ENCODE results near the gene PLA2G4E.

The PLA2G4E gene

GRCh38 chr15:41999290-42000285 lies 21.3 kb downstream of the PLA2G4E start:
- Histone ChIP-seq H3K4me3 (ENCODE audit: low read depth, low read length) (no peak overlapping the region), H3K27me3 (no peaks in the 10 kb centered on the region), H3K4me1 (no peaks in the 10 kb centered on the region), H3K9me3 (no peaks in the 10 kb centered on the region), H3K36me3 (no peaks in the 10 kb centered on the region)
- TF ChIP-seq, protein P1, sequence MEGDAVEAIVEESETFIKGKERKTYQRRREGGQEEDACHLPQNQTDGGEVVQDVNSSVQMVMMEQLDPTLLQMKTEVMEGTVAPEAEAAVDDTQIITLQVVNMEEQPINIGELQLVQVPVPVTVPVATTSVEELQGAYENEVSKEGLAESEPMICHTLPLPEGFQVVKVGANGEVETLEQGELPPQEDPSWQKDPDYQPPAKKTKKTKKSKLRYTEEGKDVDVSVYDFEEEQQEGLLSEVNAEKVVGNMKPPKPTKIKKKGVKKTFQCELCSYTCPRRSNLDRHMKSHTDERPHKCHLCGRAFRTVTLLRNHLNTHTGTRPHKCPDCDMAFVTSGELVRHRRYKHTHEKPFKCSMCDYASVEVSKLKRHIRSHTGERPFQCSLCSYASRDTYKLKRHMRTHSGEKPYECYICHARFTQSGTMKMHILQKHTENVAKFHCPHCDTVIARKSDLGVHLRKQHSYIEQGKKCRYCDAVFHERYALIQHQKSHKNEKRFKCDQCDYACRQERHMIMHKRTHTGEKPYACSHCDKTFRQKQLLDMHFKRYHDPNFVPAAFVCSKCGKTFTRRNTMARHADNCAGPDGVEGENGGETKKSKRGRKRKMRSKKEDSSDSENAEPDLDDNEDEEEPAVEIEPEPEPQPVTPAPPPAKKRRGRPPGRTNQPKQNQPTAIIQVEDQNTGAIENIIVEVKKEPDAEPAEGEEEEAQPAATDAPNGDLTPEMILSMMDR (IDR thresholded peaks at IDR 0.05; ENCODE audit: low read depth, low read length) = no peak
- no peak for DNase-seq

- DNase-seq = no peak
- TF ChIP-seq, protein P1 (IDR thresholded peaks at IDR 0.05; ENCODE audit: low read depth, low read length) = no peak
- no peaks in the 10 kb centered on the region for H3K36me3 ChIP-seq
- no peaks in the 10 kb centered on the region for H3K27me3 ChIP-seq
- no peaks in the 10 kb centered on the region for H3K9me3 ChIP-seq
- no peak overlapping the region for H3K4me3 ChIP-seq (ENCODE audit: low read depth, low read length)
- H3K4me1 ChIP-seq = no peaks in the 10 kb centered on the region
Observed at GRCh38 chr15:41997845-41998244, 23.0 kb downstream of the PLA2G4E start.

DNA sequence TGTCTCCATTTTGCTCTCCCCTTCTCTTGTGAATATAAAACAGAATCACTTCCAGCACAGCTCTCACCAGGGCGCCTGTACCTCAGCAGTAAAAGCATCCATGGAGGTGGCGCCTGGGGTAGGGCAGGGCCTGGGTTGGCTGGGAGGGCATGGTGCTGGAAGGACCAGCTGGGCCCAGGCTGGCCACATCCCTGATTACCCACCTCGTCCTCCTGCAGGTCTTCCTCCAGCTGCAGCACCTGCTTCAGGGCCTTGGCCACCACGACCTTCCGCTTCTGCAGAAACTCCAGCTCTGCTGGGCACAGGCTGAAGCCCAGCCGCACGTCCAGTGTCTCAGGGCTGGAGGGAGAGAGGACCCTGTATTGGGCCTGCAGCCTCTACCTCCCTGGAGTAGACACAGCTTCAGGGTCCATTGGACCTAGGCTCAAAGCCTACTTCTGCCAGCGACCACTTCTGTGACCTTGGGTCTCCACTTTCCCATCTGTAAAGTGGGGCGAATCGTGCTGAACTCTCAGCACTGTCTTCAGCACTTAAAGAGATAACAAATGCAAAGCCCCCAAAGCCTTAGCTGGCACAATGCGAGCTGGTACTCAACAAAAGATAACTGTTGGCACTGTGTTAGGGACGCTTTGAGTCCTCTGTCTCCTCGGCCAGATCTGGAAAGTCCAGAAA lies 23.8 kb downstream of the PLA2G4E start:
- H3K9me3 ChIP-seq = no peaks in the 10 kb centered on the region
- no peak overlapping the region for H3K4me3 ChIP-seq (ENCODE audit: low read depth, low read length)
- no peaks in the 10 kb centered on the region for H3K4me1 ChIP-seq
- no peaks in the 10 kb centered on the region for H3K27me3 ChIP-seq
- H3K36me3 ChIP-seq = no peaks in the 10 kb centered on the region
- TF ChIP-seq, protein P1 (IDR thresholded peaks at IDR 0.05; ENCODE audit: low read depth, low read length) = no peak
- DNase-seq = no peak

DNA sequence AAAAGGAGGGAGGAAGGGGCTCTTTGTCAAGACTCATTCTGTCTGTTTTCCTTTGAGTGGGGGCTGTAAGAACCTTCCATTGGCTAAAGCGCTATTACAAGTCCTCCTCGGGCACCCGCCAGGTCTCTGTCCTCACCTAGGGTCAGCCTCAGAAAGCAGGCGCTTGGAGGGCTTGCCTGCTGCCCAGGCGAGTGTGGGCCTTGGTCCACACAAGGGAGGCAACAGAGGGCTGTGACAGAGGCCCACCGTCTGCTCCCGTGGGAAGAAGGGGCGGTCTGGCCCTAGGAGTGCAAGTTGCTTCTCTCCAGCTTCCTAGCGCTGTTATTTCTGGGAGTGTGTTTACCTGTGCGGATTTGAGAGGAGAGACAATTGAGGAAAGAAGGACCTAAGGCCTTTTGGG lies 24.5 kb downstream of the PLA2G4E start:
- no peaks in the 10 kb centered on the region for H3K9me3 ChIP-seq
- no peaks in the 10 kb centered on the region for H3K4me1 ChIP-seq
- no peaks in the 10 kb centered on the region for H3K36me3 ChIP-seq

DNA sequence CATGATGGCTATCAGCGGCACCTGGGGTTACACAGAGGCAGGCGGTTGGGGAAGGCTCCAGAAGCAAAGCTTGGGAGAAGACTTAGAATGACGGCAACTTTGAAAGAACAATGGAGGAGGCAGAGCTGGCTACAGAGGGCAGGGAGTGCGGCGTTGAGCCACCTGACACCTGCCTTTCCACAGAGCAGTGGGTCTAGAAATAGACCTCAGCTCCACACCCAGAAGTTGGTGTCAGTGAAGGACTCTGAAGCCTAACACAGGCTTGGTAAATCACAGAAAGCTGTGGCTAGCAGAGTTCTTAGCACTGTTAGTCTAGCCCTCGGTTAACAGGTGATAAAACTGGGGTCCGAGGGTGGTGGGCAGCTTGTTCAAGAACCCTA lies 25.4 kb downstream of the PLA2G4E start:
- no peaks in the 10 kb centered on the region for H3K9me3 ChIP-seq
- no peak overlapping the region for H3K4me3 ChIP-seq (ENCODE audit: low read depth, low read length)
- DNase-seq = no peak
- TF ChIP-seq, protein P1 (IDR thresholded peaks at IDR 0.05; ENCODE audit: low read depth, low read length) = no peak
- H3K4me1 ChIP-seq = no peaks in the 10 kb centered on the region
- H3K27me3 ChIP-seq = no peaks in the 10 kb centered on the region
- no peaks in the 10 kb centered on the region for H3K36me3 ChIP-seq

More for the DNA sequence above, 24.5 kb downstream of the PLA2G4E start:
- TF ChIP-seq, protein P1 (IDR thresholded peaks at IDR 0.05; ENCODE audit: low read depth, low read length) = no peak
- Histone ChIP-seq H3K27me3 (no peaks in the 10 kb centered on the region), H3K4me3 (ENCODE audit: low read depth, low read length) (no peak overlapping the region)
- no peak for DNase-seq
